Activated CD4-positive, CD25-positive, alpha-beta regulatory T cell (primary cell): ENCODE measurements around the gene UCHL5.
"Not testable (repeated sequence)": the region's sequence is repeated elsewhere in the genome, so short reads cannot be mapped to it uniquely, and the experiment has no call there.

Experiments
- DNase-seq, 4 experiments: peaks; one replicate each; lab custom pipeline; 2025; lab: John Stamatoyannopoulos, UW

Gene UCHL5

GRCh38 chr1:193065954-193066353 is 6.8 kb upstream of the UCHL5 start:
- no peak for DNase-seq

DNA sequence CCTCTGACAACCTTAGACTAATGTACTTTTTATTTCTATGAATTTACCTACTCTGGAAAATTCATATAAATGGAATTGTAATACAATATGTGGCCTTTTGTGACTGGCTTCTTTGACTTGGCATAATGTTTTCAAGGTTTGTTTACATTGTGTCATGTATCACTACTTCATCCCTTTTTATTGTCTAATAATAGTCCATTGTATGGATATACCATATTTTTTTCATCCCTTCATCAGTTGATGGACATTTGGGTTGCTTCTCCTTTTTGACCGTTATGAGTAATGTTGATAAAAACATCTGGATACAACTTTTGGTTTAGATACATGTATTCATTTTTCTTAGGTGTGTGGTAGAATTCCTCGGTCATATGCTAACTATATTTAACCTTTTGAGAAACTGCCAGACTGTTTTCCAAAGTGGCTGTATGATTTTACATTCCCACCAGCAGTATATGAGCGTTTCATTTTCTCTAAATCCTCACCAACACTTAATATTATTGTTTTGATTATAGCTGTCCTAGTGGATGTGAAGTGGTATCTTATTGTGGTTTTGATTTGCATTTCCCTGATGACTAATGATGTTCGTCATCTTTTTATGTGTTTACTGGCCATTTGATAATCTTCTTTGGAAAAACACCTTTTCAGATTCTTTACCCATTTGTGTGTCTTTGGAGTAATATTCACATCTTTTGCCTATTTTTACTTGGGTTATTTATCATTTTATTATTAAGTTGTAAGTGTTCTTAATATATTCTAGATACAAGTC is 3.7 kb upstream of the UCHL5 start:
- DNase-seq = no peak

- no peak for DNase-seq
Measured at GRCh38 chr1:193060938-193061337, 1.8 kb upstream of the UCHL5 start.

DNA sequence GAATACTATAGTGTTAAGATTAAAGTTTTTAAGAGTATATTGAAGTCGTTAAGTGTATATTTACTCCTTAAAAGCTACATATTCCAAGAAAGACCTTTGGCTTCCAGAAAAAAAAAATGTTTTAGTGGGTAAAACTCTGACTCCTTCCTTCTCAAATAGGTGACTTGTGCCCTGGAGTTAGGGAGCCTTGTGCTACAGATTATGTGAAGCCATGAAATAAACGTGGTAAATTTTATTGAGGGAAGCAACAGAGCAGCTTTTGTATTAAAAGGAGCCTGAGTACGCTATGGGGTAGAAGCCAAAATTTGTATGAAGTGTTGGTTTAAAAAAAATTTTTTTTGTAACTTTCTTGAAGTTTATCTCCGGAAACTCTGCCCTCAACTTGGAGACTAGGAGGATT is 1.2 kb upstream of the UCHL5 start:
- DNase-seq = no peak

DNA sequence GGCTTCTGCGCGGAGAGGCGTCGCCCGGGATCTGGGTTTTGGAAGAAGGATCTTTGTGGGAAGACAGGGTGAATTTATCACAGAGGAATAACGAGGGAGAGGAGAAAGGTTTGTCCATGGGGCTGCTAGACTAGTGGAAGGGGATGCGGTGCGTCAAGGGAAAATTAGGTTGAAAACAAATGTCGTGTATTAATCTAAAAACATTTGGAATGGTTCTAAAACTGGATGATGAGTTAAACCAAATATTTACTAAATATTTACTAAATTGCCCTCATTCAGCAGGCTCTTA is 899 bp upstream of the UCHL5 start:
- DNase-seq = no peak

GRCh38 chr1:193058529-193059281 is 455 bp downstream of the UCHL5 start:
- DNase-seq = peak; percentile 8 to 24 (median 18)

GRCh38 chr1:193054169-193054675 is 4.9 kb downstream of the UCHL5 start:
- DNase-seq = no peak

DNA sequence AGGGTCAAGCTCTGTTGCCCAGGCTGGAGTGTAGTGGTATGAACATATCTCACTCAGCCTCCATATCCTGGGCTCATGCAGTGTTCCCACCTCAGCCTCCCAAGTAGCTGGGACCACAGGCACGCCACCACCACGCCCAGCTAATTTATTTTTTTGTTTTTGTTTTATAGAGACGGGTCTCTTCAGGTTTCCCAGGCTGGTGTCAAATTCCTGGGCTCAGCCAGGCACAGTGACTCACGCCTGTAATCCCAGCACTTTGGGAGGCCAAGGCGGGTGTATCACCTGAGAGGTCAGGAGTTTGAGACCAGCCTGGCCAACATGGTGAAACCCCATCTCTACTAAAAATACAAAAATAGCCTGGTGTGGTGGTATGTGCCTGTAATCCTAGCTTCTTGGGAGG is 10.2 kb downstream of the UCHL5 start:
- not testable (repeated sequence) for DNase-seq

DNA sequence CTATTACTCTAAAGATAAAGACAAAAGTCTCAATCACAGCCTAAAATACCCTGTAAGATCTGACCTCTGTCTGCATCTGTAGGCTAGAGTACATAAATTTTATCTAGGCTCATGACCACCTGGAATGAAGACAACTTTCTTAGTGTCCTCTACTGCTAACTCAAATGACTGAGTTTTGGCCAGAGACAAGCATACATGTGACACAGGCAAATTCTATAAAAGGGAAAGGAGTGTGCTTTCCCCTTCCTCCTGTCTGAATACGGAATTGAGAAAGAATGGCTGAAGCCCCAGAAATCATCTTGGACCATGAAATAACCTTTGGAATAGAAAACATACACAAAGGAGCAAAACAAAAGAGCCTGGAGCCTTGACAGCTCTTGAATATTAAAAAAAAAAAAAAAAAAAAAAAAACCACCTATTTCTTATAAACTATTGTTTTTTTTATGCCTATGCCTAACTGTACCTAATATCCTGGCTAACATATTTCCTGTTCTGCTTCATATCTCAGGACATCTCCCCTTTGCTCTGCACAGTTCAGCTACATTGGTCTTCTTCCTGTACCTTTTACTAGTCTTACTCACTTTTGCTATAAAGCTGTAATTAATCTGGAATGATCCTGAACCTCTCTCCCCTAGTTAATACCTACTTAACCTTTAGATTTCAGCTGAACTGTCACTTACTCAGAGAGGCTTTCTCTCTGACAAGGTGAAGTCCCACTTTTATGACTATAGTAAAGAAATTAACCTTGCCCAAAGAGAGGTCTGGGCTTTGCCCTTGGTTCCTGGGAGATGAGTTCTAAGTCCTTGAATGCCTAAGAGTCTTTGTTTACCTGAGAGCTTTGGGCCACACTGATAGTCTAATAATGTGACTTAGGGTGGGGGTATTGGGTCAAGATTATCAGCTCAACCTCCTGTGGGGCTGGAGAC is 16.1 kb downstream of the UCHL5 start:
- no peak for DNase-seq

DNA sequence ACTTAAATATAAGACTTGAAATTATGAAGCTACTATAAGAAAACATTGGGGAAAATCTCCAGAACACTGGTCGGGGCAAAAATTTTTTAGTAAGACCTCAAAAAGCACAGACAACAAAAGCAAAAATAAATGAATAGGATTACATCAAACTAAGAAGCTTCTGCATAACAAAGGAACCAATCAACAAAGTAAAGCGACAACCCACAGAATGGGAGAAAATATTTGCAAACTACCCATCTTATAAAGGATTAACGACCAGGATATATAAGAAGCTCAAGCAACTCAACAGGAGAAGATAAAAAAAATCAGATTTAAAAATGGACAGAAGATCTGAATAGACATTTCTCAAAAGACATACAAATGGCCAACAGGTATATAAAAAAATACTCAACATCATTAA is 19.1 kb downstream of the UCHL5 start:
- no peak for DNase-seq

GRCh38 chr1:193036337-193037047 is 22.7 kb downstream of the UCHL5 start:
- DNase-seq = no peak

DNA sequence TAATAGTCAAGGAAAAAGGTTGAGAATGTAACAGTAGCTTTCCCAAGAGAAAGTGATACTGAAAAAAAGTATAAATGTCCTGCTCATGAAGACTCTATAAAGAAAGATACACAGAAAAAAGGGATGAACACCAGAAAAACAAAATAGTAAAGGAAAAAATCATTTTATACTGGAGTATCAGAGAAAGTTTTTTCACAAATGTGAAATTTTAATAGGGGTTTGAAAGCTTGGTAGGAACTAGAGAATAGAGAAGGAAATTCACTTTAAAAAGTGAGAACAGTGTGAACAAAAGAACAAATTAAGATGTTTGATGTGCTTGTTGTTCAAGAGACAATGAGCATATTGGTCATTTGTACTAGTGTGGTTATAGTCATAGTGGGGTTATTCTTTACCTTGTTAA is 25.6 kb downstream of the UCHL5 start:
- DNase-seq = no peak

GRCh38 chr1:193032643-193033427 is 26.3 kb downstream of the UCHL5 start:
- DNase-seq = not testable (repeated sequence)

- no peak for DNase-seq
Measured at GRCh38 chr1:193031431-193031830, 27.7 kb downstream of the UCHL5 start.

- no peak for DNase-seq
Measured at GRCh38 chr1:193030280-193030679, 28.9 kb downstream of the UCHL5 start.

GRCh38 chr1:193025218-193025617 is 33.9 kb downstream of the UCHL5 start:
- DNase-seq = no peak

GRCh38 chr1:193019442-193020026 is 39.6 kb downstream of the UCHL5 start:
- DNase-seq = no peak

GRCh38 chr1:193016788-193017187 is 42.4 kb downstream of the UCHL5 start:
- DNase-seq = no peak

DNA sequence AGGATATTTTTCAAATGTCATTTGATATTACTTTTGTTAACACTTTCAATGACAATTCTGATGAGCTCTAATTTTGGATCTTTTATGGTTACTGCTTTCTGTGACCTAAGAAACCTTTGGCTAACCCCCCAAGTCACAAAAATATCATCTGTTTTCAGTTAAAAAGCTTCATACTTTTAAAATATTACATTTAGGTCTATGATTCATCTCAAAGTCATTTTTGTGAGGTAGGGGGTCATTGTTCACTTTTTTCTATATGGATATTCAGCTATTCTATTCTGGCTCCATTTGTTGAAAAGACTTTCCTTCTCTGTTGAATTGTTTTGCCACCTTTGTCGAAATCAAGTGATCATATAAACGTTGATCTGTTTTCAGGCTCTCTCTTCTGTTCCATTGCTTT is 44.8 kb downstream of the UCHL5 start:
- no peak for DNase-seq

DNA sequence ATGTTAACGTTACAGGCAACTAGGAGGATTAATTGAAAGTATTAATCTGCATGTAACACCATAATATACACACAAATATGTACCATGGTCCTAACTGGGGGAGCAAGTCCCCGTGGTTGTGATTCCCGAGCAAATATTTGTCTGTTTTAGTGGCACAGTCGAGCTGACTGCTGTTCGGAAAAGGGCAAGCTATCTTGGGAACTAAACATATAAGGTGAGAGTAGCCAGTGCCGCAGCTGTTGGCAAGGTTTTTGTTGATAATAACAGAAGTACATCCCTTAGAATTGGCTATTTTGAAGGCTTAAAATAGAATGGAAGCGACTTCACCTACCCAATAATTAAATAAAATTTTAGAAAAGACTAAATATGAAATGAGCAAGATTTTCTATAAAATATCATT is 45.5 kb downstream of the UCHL5 start:
- no peak for DNase-seq

- no peak for DNase-seq
Measured at GRCh38 chr1:193013005-193013404, 46.2 kb downstream of the UCHL5 start.
